H9 (cell line): ENCODE data around the gene WDR64. TPM values are rescaled to one million over a fixed set of nuclear protein-coding genes. Genes with fewer than 3 reads are reported as not detected.

Experiments used
- DNase-seq: peaks from one replicate; pipeline ENCODE4 v3.0.0-alpha.2; 2017
- H2AFZ ChIP-seq: one replicate; pipeline ENCODE4 v1.6.1; 2013; ENCODE audit warnings: mild to moderate bottlenecking, low read length, control low read depth, moderate library complexity
- H2AK5ac ChIP-seq: 2 replicates; pipeline ENCODE4 v1.6.1; 2013; ENCODE audit warnings: low read length, control low read depth, mixed read lengths; ENCODE audit not compliant: insufficient read length
- H2BK120ac ChIP-seq: one replicate; pipeline ENCODE4 v1.6.1; 2013; ENCODE audit warnings: low read depth, mild to moderate bottlenecking, low read length, control low read depth, inconsistent platforms; ENCODE audit not compliant: poor library complexity, severe bottlenecking
- H2BK12ac ChIP-seq: 2 replicates; pipeline ENCODE4 v1.6.1; 2013; ENCODE audit warnings: low read length, control low read depth, mixed read lengths, low read depth; ENCODE audit not compliant: insufficient read length
- H2BK15ac ChIP-seq: 2 replicates; pipeline ENCODE4 v1.6.1; 2013; ENCODE audit warnings: low read depth, low read length, control low read depth
- H2BK20ac ChIP-seq: one replicate; pipeline ENCODE4 v1.6.1; 2013; ENCODE audit warnings: low read depth, mild to moderate bottlenecking, low read length, control low read depth, inconsistent platforms; ENCODE audit not compliant: poor library complexity, severe bottlenecking
- H2BK5ac ChIP-seq: 2 replicates; pipeline ENCODE4 v1.6.1; 2013; ENCODE audit warnings: low read length, control low read depth, mixed read lengths; ENCODE audit not compliant: insufficient read length
- H3K14ac ChIP-seq: 2 replicates; pipeline ENCODE4 v1.6.1; 2013; ENCODE audit warnings: low read length, control low read depth; ENCODE audit not compliant: insufficient read depth
- H3K18ac ChIP-seq: 2 replicates; pipeline ENCODE4 v1.6.1; 2013; ENCODE audit warnings: low read depth, mild to moderate bottlenecking, mixed read lengths, low read length, control low read depth; ENCODE audit not compliant: insufficient read length
- H3K23ac ChIP-seq: 2 replicates; pipeline ENCODE4 v1.6.1; 2013; ENCODE audit warnings: low read length, control low read depth, mixed read lengths, low read depth; ENCODE audit not compliant: insufficient read length
- H3K23me2 ChIP-seq: 2 replicates; pipeline ENCODE4 v1.6.1; 2013; ENCODE audit warnings: low read depth, mild to moderate bottlenecking, mixed read lengths, low read length, control low read depth; ENCODE audit not compliant: insufficient read length, poor library complexity, severe bottlenecking
- H3K27ac ChIP-seq: 2 replicates; pipeline ENCODE4 v1.5.1; 2013; ENCODE audit warnings: low read length, control low read depth, mixed read lengths, low read depth; ENCODE audit not compliant: insufficient read length
- H3K27me3 ChIP-seq: 2 replicates; pipeline ENCODE4 v1.6.1; 2013; ENCODE audit warnings: low read length, control low read depth, inconsistent platforms; ENCODE audit not compliant: insufficient read depth
- H3K4ac ChIP-seq: 2 replicates; pipeline ENCODE4 v1.6.1; 2013; ENCODE audit warnings: low read depth, mild to moderate bottlenecking, control low read depth, inconsistent platforms, low read length, moderate library complexity
- H3K4me1 ChIP-seq: 2 replicates; pipeline ENCODE4 v1.6.1; 2013; ENCODE audit warnings: low read length, control low read depth, inconsistent platforms; ENCODE audit not compliant: insufficient read depth
- H3K4me2 ChIP-seq: 2 replicates; pipeline ENCODE4 v1.6.1; 2013; ENCODE audit warnings: low read length, control low read depth, mixed read lengths; ENCODE audit not compliant: insufficient read length, insufficient read depth
- H3K56ac ChIP-seq: 2 replicates; pipeline ENCODE4 v1.6.1; 2013; ENCODE audit warnings: low read depth, mild to moderate bottlenecking, mixed read lengths, low read length, control low read depth; ENCODE audit not compliant: insufficient read length
- H3K79me1 ChIP-seq: 2 replicates; pipeline ENCODE4 v1.6.1; 2013; ENCODE audit warnings: low read depth, mild to moderate bottlenecking, moderate library complexity, low read length, control low read depth, inconsistent platforms; ENCODE audit not compliant: insufficient read depth, poor library complexity, severe bottlenecking
- H3K79me2 ChIP-seq: 2 replicates; pipeline ENCODE4 v1.6.1; 2013; ENCODE audit warnings: low read length, control low read depth, inconsistent platforms; ENCODE audit not compliant: insufficient read depth
- H3K9ac ChIP-seq: 2 replicates; pipeline ENCODE4 v1.6.1; 2013; ENCODE audit warnings: low read length, control low read depth, mixed read lengths; ENCODE audit not compliant: insufficient read length; ENCODE audit errors: extremely low read depth
- H3K9me3 ChIP-seq: one replicate; pipeline ENCODE4 v1.6.1; 2013; ENCODE audit warnings: low read depth, low read length, inconsistent platforms; ENCODE audit not compliant: control insufficient read depth
- H3T11ph ChIP-seq: one replicate; pipeline ENCODE4 v1.6.1; 2013; ENCODE audit warnings: mild to moderate bottlenecking, low read length, control low read depth, inconsistent platforms
- H4K20me1 ChIP-seq: one replicate; pipeline ENCODE4 v1.6.1; 2013; ENCODE audit not compliant: control insufficient read depth, insufficient read length, insufficient read depth
- H4K5ac ChIP-seq: 2 replicates; pipeline ENCODE4 v1.6.1; 2013; ENCODE audit warnings: low read depth, mild to moderate bottlenecking, mixed read lengths, low read length, control low read depth; ENCODE audit not compliant: insufficient read length
- H4K8ac ChIP-seq: replicated peaks from 2 replicates; pipeline ENCODE4 v1.6.1; 2013; ENCODE audit warnings: low read length, control low read depth, mixed read lengths, low read depth; ENCODE audit not compliant: insufficient read length
- H4K91ac ChIP-seq: 2 replicates; pipeline ENCODE4 v1.6.1; 2013; ENCODE audit warnings: low read depth, mild to moderate bottlenecking, moderate library complexity, mixed read lengths, low read length, control low read depth; ENCODE audit not compliant: insufficient read length
- H3K27ac Mint-ChIP-seq, 3 experiments: 2 replicates in 2 of 3; 3 replicates in 1 of 3; pipeline ENCODE4 v1.8.0; 2020 to 2021; ENCODE audit warnings: mixed read lengths in 3 of 3, mild to moderate bottlenecking in 1 of 3, moderate library complexity in 1 of 3
- H3K27me3 Mint-ChIP-seq: 2 replicates; pipeline ENCODE4 v1.8.0; 2021; ENCODE audit warnings: low read depth, mild to moderate bottlenecking, moderate library complexity, mixed read lengths
- H3K36me3 Mint-ChIP-seq, 3 experiments: 2 replicates in 2 of 3; 3 replicates in 1 of 3; pipeline ENCODE4 v1.8.0; 2020 to 2021; ENCODE audit warnings: low read depth in 3 of 3, mixed read lengths in 3 of 3; ENCODE audit not compliant: insufficient read depth in 1 of 3
- H3K4me1 Mint-ChIP-seq, 2 experiments: 2 replicates each; pipeline ENCODE4 v1.8.0; 2020; ENCODE audit warnings: mixed read lengths in 2 of 2
- H3K4me3 Mint-ChIP-seq, 2 experiments: 2 replicates in 1 of 2; 3 replicates in 1 of 2; pipeline ENCODE4 v1.8.0; 2020 to 2021; ENCODE audit warnings: mild to moderate bottlenecking in 2 of 2, mixed read lengths in 2 of 2, moderate library complexity in 1 of 2
- H3K9me3 Mint-ChIP-seq, 2 experiments: 2 replicates in 1 of 2; 3 replicates in 1 of 2; pipeline ENCODE4 v1.8.0; 2020; ENCODE audit warnings: mild to moderate bottlenecking in 2 of 2, mixed read lengths in 2 of 2, moderate library complexity in 1 of 2
- CTCF ChIP-seq: fragments of 200-600 bp; sonication (generic); conservative IDR thresholded peaks from 3 replicates; pipeline ENCODE4 v1.8.0; 2021; ENCODE audit warnings: antibody characterized with exemption, mild to moderate bottlenecking
- WGBS: extraction: QIAGEN DNeasy Blood & Tissue Kit; methylation state at CpG from one replicate; pipeline ENCODE4 v1.1.7; 2013; ENCODE audit warnings: missing lambda C conversion rate, low lambda C conversion rate, mixed read lengths; ENCODE audit not compliant: insufficient read length; ENCODE audit errors: extremely low coverage; 5-methylcytosine and 5-hydroxymethylcytosine counted together
- total RNA-seq: library from RNA; stranded (reverse); gene quantifications from 2 replicates; pipeline ENCODE4 v1.2.1, GENCODE V29; 2021

Gene WDR64
- total RNA-seq, 1 experiment from 2014 or later, result not detected

DNA sequence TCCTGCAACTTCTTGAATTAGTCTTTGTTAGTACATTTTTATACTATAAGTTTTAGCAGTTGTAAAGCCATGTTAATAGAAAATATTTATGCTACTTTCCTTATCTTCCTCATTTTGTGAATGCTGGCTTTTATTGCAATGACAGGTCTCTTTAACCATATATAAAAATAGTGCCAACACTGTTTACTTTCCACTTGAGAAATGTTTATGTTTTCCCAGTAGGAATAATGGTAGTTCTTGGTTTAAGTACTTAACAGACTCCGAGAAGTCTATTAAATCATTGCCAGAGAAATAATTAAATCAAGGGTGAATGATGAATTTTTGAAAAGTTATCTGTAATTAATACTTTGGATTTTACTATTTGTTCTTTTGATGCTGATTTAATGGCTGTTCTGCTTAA, 21.6 kb upstream of the WDR64 start:
- H4K20me1 ChIP-seq, result no peaks in the 10 kb centered on the region
- no peak overlapping the region for H3K27ac Mint-ChIP-seq
- no peaks in the 10 kb centered on the region for H3K9me3 Mint-ChIP-seq
- H3K4me3 Mint-ChIP-seq, result no peak overlapping the region
- no peak overlapping the region for H4K91ac ChIP-seq
- no peak overlapping the region for H2AFZ ChIP-seq
- H2BK12ac ChIP-seq, result no peak overlapping the region
- no peak overlapping the region for H2BK15ac ChIP-seq
- no peaks in the 10 kb centered on the region for H3K27me3 Mint-ChIP-seq
- H3K4me1 Mint-ChIP-seq, result peaks cover 18 to 22% of the 10 kb centered on the region in 2 experiments
- H2BK120ac ChIP-seq, result no peak overlapping the region
- H3K9me3 ChIP-seq, result no peaks in the 10 kb centered on the region
- no peaks in the 10 kb centered on the region for H3K23me2 ChIP-seq
- H3K79me2 ChIP-seq, result peaks cover 2% of the 10 kb centered on the region; the same call in 1 of the 2 replicates
- no peak overlapping the region for H3K4ac ChIP-seq
- no peak overlapping the region for H4K5ac ChIP-seq
- H3K56ac ChIP-seq, result no peak overlapping the region
- H3K27me3 ChIP-seq, result no peaks in the 10 kb centered on the region
- no peak for DNase-seq
- no peak overlapping the region for H3K27ac ChIP-seq
- no peak overlapping the region for H3K18ac ChIP-seq
- H4K8ac ChIP-seq, result no peak overlapping the region
- no CpG with 5 or more reads among the region's 1 CpG for WGBS
- H3K14ac ChIP-seq, result no peak overlapping the region
- H3T11ph ChIP-seq, result no peak overlapping the region
- no peak overlapping the region for H2BK5ac ChIP-seq
- peaks cover 14 to 28% (median 26%) of the 10 kb centered on the region in 3 experiments; a peak in 6 of 7 replicates for H3K36me3 Mint-ChIP-seq
- H3K4me1 ChIP-seq, result no peaks in the 10 kb centered on the region; the same call in 1 of the 2 replicates
- TF ChIP-seq CTCF, result no peak
- H3K4me2 ChIP-seq, result no peak overlapping the region
- no peak overlapping the region for H2BK20ac ChIP-seq
- H3K23ac ChIP-seq, result no peak overlapping the region
- no peaks in the 10 kb centered on the region for H3K79me1 ChIP-seq
- no peak overlapping the region for H2AK5ac ChIP-seq
- no peak overlapping the region for H3K9ac ChIP-seq
